B cell (primary cell): ENCODE results near the gene HMCN1. TPM values are rescaled to one million over a fixed set of nuclear protein-coding genes. Genes with fewer than 3 reads are reported as not detected.
"Not testable (repeated sequence)": the region's sequence is repeated elsewhere in the genome, so short reads cannot be mapped to it uniquely, and the experiment has no call there.

Experiments used
- ATAC-seq: fragments of 200-7000 bp; cut with Tn5 transposase; one replicate; pipeline ENCODE4 v1.10.0; 2021; ENCODE audit warnings: low read depth, mild to moderate bottlenecking, moderate number of reproducible peaks, moderate library complexity
- CTCF ChIA-PET: fragments of 350-600 bp; sonication (Branson Sonifier 250); formaldehyde crosslinking; loops from one replicate; lab custom pipeline; 2021; ENCODE audit warnings: antibody characterized with exemption, inconsistent platforms; lab: Charles Lee
- POLR2A ChIA-PET: fragments of 350-600 bp; sonication (Branson Sonifier 250); formaldehyde crosslinking; loops from one replicate; lab custom pipeline; 2021; ENCODE audit warnings: antibody characterized with exemption; lab: Charles Lee
- DNase-seq: peaks from one replicate; pipeline ENCODE4 v3.0.0; 2013
- H2AFZ ChIP-seq: 2 replicates; pipeline ENCODE4 v1.6.1; 2012; ENCODE audit warnings: mild to moderate bottlenecking, low read depth, low read length; ENCODE audit not compliant: insufficient read depth, poor library complexity, severe bottlenecking
- H3K27ac ChIP-seq, 2 donors: 1 replicate in 1 of 2; 2 replicates in 1 of 2; pipeline ENCODE4 v1.5.1; 2012 to 2013; ENCODE audit warnings: low read length in 2 of 2, mild to moderate bottlenecking in 2 of 2, moderate library complexity in 1 of 2
- H3K27me3 ChIP-seq, 4 experiments: fragments of 200-600 bp in 1 of 4; sonication (generic) in 1 of 4; replicated peaks in 1 of 4; 1 replicate in 2 of 4; 2 replicates in 2 of 4; pipeline versions ENCODE4 v1.6.1 to v1.7.0; 2013 to 2016; ENCODE audit warnings: low read length in 3 of 4, mild to moderate bottlenecking in 2 of 4, mixed read lengths in 1 of 4, moderate library complexity in 1 of 4; ENCODE audit not compliant: insufficient read depth in 4 of 4, control insufficient read depth in 3 of 4; ENCODE audit errors: control extremely low read depth in 1 of 4
- H3K36me3 ChIP-seq, 2 experiments: replicated peaks in 1 of 2; 1 replicate in 1 of 2; 2 replicates in 1 of 2; pipeline versions ENCODE4 v1.6.1 to v1.7.1; 2013; ENCODE audit warnings: low read length in 1 of 2; ENCODE audit not compliant: insufficient read depth in 2 of 2, control insufficient read depth in 1 of 2; ENCODE audit errors: control extremely low read depth in 1 of 2, extremely low read depth in 1 of 2
- H3K4me1 ChIP-seq, 2 donors: fragments of 200-600 bp in 1 of 2; sonication (generic) in 1 of 2; 1 replicate in 1 of 2; 2 replicates in 1 of 2; pipeline versions ENCODE4 v1.5.1 to v1.6.1; 2013 to 2017; ENCODE audit warnings: low read length in 2 of 2; ENCODE audit not compliant: control insufficient read depth in 2 of 2, insufficient read depth in 2 of 2
- H3K4me2 ChIP-seq: replicated peaks from 2 replicates; pipeline ENCODE3; 2012; ENCODE audit warnings: mild to moderate bottlenecking, low read depth, low read length; ENCODE audit not compliant: poor library complexity, severe bottlenecking
- H3K4me3 ChIP-seq, 5 experiments: fragments of 200-600 bp in 1 of 5; sonication (generic) in 1 of 5; 1 replicate in 3 of 5; 2 replicates in 2 of 5; pipeline versions ENCODE4 v1.5.1 to v1.7.0; 2011 to 2016; ENCODE audit warnings: low read length in 4 of 5, mild to moderate bottlenecking in 4 of 5, low read depth in 2 of 5, control low read depth in 1 of 5, moderate library complexity in 1 of 5; ENCODE audit not compliant: insufficient read depth in 1 of 5; ENCODE audit errors: control extremely low read depth in 1 of 5, extremely low read depth in 1 of 5
- H3K79me2 ChIP-seq: fragments of 200-600 bp; sonication (generic); one replicate; pipeline ENCODE4 v1.6.0; 2016; ENCODE audit warnings: low read length; ENCODE audit not compliant: control insufficient read depth, insufficient read depth
- H3K9ac ChIP-seq: fragments of 200-600 bp; sonication (generic); 2 replicates; pipeline ENCODE4 v1.6.1; 2017; ENCODE audit warnings: mild to moderate bottlenecking, low read length, moderate library complexity
- H3K9me3 ChIP-seq, 3 donors: one replicate each; pipeline versions ENCODE4 v1.6.1 to v1.7.1; 2013; ENCODE audit warnings: low read length in 2 of 3; ENCODE audit not compliant: control insufficient read depth in 2 of 3, insufficient read depth in 1 of 3; ENCODE audit errors: control extremely low read depth in 1 of 3
- H4K20me1 ChIP-seq: 2 replicates; pipeline ENCODE4 v1.6.0; 2012; ENCODE audit warnings: mild to moderate bottlenecking, low read length; ENCODE audit not compliant: insufficient read depth, control insufficient read depth, poor library complexity, severe bottlenecking
- H3K27ac Mint-ChIP-seq: one replicate; pipeline ENCODE4 v1.8.0; 2021; ENCODE audit warnings: mixed read lengths
- H3K27me3 Mint-ChIP-seq: one replicate; pipeline ENCODE4 v1.8.0; 2021; ENCODE audit warnings: mixed read lengths
- H3K4me1 Mint-ChIP-seq: one replicate; pipeline ENCODE4 v1.8.0; 2021; ENCODE audit warnings: mixed read lengths
- H3K4me3 Mint-ChIP-seq: one replicate; pipeline ENCODE4 v1.8.0; 2021; ENCODE audit warnings: mixed read lengths
- H3K9me3 Mint-ChIP-seq: one replicate; pipeline ENCODE4 v1.8.0; 2022; ENCODE audit warnings: mixed read lengths; ENCODE audit not compliant: insufficient read depth
- CTCF ChIP-seq: fragments of 200-600 bp; IDR thresholded peaks from one replicate; pipeline ENCODE4 v1.8.0; 2022; ENCODE audit warnings: antibody characterized with exemption, mild to moderate bottlenecking
- EZH2 ChIP-seq: IDR thresholded peaks from 2 replicates; pipeline ENCODE4 v1.6.1; 2012; ENCODE audit warnings: borderline replicate concordance, low read depth, mild to moderate bottlenecking, moderate library complexity, low read length; ENCODE audit not compliant: insufficient read depth, poor library complexity, severe bottlenecking
- WGBS: methylation state at CpG from one replicate; pipeline ENCODE4 v1.1.5; 2013; ENCODE audit warnings: missing lambda C conversion rate; ENCODE audit not compliant: insufficient coverage; 5-methylcytosine and 5-hydroxymethylcytosine counted together
- intact Hi-C: fragments of 100-400 bp; cut with micrococcal nuclease; formaldehyde crosslinking; loops from one replicate; pipeline ENCODE4 v1.10.0; 2022
- polyA plus RNA-seq: library from polyadenylated mRNA; depleted of rRNA; stranded (reverse); fragments of >200 nt; gene quantifications from 2 replicates; pipeline ENCODE4 v1.2.3, GENCODE V29; 2012
- total RNA-seq, 2 donors: library from RNA; stranded (reverse); fragments of 120-200 nt in 1 of 2; gene quantifications; 1 replicate in 1 of 2; 2 replicates in 1 of 2; pipeline versions ENCODE4 v1.2.3 to v1.2.4, GENCODE V29; 2013 to 2022

HMCN1 gene
- total and polyA plus RNA-seq, 2 donors (not counting 1 experiment from before 2014, with no cell fraction given), result not detected

GRCh38 chr1:185792040-185792439 is 57.8 kb downstream of the HMCN1 start:
- CTCF ChIA-PET, result interaction anchor here (0.6 kb wide), 2 partner anchors 434 to 892 kb away, joined by 4 to 5 read pairs; no protein-coding TSS in a partner anchor
- Mint-ChIP-seq H3K27me3 (peaks cover 3% of the 10 kb centered on the region), H3K9me3 (no peaks in the 10 kb centered on the region), H3K4me1 (no peaks in the 10 kb centered on the region), H3K4me3 (no peak overlapping the region), H3K27ac (no peak overlapping the region)
- ATAC-seq, result no peak
- Histone ChIP-seq H3K9ac (no peak overlapping the region), H3K79me2 (no peaks in the 10 kb centered on the region), H4K20me1 (no peaks in the 10 kb centered on the region), H3K36me3 (no peaks in the 10 kb centered on the region), H3K4me2 (no peak overlapping the region), H3K27me3 (peaks cover 0 to 3% (median 0%) of the 10 kb centered on the region in 4 experiments), H2AFZ (no peak overlapping the region), H3K9me3 (no peaks in the 10 kb centered on the region), H3K4me3 (no peak overlapping the region), H3K27ac (no peak overlapping the region), H3K4me1 (no peaks in the 10 kb centered on the region)
- intact Hi-C loops, result no loop called here
- WGBS, result no CpG with 5 or more reads among the region's 1 CpG
- no peak for DNase-seq
- TF ChIP-seq EZH2 (no peak), CTCF (no peak)
- POLR2A ChIA-PET, result no interaction called here

DNA sequence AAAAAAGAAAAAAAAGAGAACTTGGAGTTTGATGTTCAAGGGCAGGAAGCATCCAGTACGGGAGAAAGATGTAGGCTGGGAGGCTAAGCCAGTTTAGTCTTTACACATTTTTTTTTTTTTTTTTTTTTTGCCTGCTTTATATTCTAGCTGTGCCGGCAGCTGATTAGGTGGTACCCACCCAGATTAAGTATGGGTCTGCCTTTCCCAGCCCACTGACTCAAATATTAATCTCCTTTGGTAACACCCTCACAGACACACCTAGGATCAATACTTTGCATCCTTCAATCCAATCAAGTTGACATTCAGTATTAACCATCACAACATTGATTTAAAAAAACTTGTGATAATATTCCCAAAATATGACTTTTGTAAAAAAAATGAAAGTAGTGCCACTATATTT is 60.3 kb downstream of the HMCN1 start:
- H3K9me3 Mint-ChIP-seq, H3K27me3 Mint-ChIP-seq, H3K79me2 ChIP-seq, H3K36me3 ChIP-seq, H3K4me3 ChIP-seq, H3K4me3 Mint-ChIP-seq, H3K9me3 ChIP-seq, H2AFZ ChIP-seq, H3K4me2 ChIP-seq, H4K20me1 ChIP-seq, intact Hi-C loops, H3K4me1 ChIP-seq, H3K27me3 ChIP-seq, H3K4me1 Mint-ChIP-seq, DNase-seq, H3K27ac ChIP-seq, H3K27ac Mint-ChIP-seq, ATAC-seq, H3K9ac ChIP-seq, CTCF ChIA-PET, POLR2A ChIA-PET: not testable (repeated sequence)
- 100% methylated on average over 1 of the region's 2 CpGs for WGBS
